Cardiac muscle cell (in vitro differentiated cells and primary cell): ENCODE measurements around the gene PPIL4. TPM values are rescaled to one million over a fixed set of nuclear protein-coding genes. Genes with fewer than 3 reads are reported as not detected.
"Not testable (repeated sequence)": the region's sequence is repeated elsewhere in the genome, so short reads cannot be mapped to it uniquely, and the experiment has no call there.

Experiments used
- DNase-seq, 2 donors: peaks; one replicate each; pipeline versions ENCODE4 v3.0.0 to v3.0.0-alpha.2; 2010 to 2017; ENCODE audit warnings: low read depth in 1 of 2, low spot score in 1 of 2
- H3K27ac ChIP-seq: fragments of 200-600 bp; sonication (generic); 2 replicates; pipeline ENCODE4 v1.5.1; 2016
- H3K27me3 ChIP-seq: fragments of 200-600 bp; sonication (generic); 2 replicates; pipeline ENCODE4 v1.6.0; 2016; ENCODE audit warnings: control low read depth
- H3K36me3 ChIP-seq: fragments of 200-600 bp; sonication (generic); 2 replicates; pipeline ENCODE4 v1.5.1; 2016; ENCODE audit warnings: control low read depth
- H3K4me1 ChIP-seq: fragments of 200-600 bp; sonication (generic); 2 replicates; pipeline ENCODE4 v1.8.1; 2017; ENCODE audit warnings: low read depth, mild to moderate bottlenecking, mixed run types
- H3K4me3 ChIP-seq: fragments of 200-600 bp; sonication (generic); 2 replicates; pipeline ENCODE4 v1.5.1; 2016; ENCODE audit warnings: mild to moderate bottlenecking
- H3K9me3 ChIP-seq: fragments of 200-600 bp; sonication (generic); 2 replicates; pipeline ENCODE4 v1.5.1; 2017; ENCODE audit warnings: low read depth, mild to moderate bottlenecking, control low read depth
- polyA plus RNA-seq: library from polyadenylated mRNA; unstranded; fragments of >200 nt; fragmentation: Nextera tagmentation; extraction: Ambion mirVana; gene quantifications from 2 replicates; pipeline ENCODE4 v1.2.1, GENCODE V29; 2016
- total RNA-seq: library from RNA; depleted of rRNA; stranded (reverse); fragments of >200 nt; gene quantifications from 2 replicates; pipeline ENCODE4 v1.2.3, GENCODE V29; 2016
- TF ChIP-seq, protein P1 (sequence below): IDR thresholded peaks from 2 replicates; pipeline ENCODE4 v1.5.1; 2012; ENCODE audit warnings: low read depth, mild to moderate bottlenecking, low read length

Gene PPIL4
- total and polyA plus RNA-seq, 2 experiments from 2014 or later: 29.5 to 33.1 TPM

DNA sequence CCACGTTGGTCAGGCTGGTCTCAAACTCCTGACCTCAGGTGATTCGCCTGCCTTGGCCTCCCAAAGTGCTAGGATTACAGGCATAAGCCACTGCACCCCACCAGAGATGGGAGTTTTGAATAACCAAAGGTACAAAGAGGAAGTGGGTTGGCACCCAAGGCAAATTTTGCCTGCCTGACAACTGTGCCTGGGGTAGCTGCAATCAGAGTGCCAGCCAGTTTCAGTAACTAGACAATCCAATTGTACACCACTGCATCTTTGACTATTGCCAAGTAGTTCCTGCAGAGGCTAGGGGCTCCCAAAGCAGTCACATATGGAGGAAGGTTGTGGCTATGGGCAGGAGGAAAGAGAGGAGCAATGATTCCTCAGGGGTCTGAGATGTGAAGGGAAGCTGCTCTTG, 77.7 kb downstream of the PPIL4 start:
- DNase-seq: no peak
- Histone ChIP-seq H3K27ac (no peak overlapping the region), H3K27me3 (no peaks in the 10 kb centered on the region), H3K4me3 (no peak overlapping the region), H3K9me3 (no peaks in the 10 kb centered on the region), H3K4me1 (no peaks in the 10 kb centered on the region), H3K36me3 (no peaks in the 10 kb centered on the region)
- TF ChIP-seq, protein P1, sequence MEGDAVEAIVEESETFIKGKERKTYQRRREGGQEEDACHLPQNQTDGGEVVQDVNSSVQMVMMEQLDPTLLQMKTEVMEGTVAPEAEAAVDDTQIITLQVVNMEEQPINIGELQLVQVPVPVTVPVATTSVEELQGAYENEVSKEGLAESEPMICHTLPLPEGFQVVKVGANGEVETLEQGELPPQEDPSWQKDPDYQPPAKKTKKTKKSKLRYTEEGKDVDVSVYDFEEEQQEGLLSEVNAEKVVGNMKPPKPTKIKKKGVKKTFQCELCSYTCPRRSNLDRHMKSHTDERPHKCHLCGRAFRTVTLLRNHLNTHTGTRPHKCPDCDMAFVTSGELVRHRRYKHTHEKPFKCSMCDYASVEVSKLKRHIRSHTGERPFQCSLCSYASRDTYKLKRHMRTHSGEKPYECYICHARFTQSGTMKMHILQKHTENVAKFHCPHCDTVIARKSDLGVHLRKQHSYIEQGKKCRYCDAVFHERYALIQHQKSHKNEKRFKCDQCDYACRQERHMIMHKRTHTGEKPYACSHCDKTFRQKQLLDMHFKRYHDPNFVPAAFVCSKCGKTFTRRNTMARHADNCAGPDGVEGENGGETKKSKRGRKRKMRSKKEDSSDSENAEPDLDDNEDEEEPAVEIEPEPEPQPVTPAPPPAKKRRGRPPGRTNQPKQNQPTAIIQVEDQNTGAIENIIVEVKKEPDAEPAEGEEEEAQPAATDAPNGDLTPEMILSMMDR: no peak

DNA sequence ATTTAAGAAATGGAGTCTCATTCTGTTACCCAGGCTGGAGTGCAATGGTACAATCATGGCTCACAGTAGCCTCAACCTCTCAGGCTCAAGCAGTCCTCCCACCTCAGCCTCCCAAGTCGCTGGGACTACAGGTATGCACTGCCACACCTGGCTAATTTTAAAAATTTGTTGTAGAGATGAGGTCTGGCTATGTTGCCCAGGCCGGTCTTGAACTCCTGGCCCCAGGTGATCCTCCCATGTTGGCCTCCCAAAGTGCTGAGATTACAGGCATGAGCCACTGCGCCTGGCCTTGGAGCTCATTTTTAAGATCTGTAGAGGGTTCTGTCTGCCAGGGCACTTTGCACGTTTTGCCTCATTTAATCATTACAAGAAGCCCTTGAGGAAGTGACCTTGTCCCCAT, 78.6 kb downstream of the PPIL4 start:
- no peaks in the 10 kb centered on the region for H3K4me1 ChIP-seq
- TF ChIP-seq, protein P1: no peak
- H3K27me3 ChIP-seq: no peaks in the 10 kb centered on the region
- H3K27ac ChIP-seq: no peak overlapping the region
- no peak for DNase-seq
- H3K9me3 ChIP-seq: no peaks in the 10 kb centered on the region
- no peaks in the 10 kb centered on the region for H3K36me3 ChIP-seq
- no peak overlapping the region for H3K4me3 ChIP-seq

DNA sequence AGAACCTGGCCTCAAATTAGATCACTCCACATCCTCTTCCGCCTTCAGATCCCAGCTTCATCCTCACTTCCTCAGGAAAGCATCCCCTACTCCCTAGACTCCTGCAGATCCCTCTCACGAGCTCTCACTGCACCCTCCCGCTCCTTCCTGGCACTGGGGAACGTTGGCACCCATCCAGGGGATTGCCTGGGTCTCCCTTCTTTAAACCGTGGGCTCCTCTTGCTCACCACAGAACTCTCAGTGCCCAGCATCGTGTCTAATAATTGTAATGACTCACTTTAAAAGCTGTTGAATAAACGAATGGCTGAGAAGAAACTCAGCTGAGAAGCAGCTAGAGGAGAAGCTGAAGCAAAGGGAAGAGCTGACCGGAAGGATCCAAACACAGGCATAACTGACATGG, 81.4 kb downstream of the PPIL4 start:
- H3K27me3 ChIP-seq: no peaks in the 10 kb centered on the region

DNA sequence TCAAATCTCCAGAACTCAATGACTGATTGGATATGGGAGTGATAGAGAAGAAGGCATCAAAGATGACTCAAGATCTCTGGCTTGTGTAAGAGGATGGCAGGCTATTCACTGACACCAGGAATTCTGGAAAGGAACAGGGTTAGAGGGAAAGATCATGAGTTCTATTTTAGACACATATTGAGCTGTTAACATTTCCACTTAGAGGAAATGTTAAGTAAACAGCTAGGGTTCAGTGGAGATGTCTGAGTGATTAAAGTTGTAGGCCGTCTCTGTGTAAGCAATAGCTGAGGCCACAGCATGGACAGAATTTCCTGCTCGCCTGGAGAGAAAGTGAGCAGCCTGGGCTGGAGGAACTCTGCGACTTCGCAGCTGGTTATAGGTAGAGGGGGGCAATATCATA, 82.1 kb downstream of the PPIL4 start:
- TF ChIP-seq, protein P1: no peak
- Histone ChIP-seq H3K4me3 (no peak overlapping the region), H3K27me3 (no peaks in the 10 kb centered on the region), H3K36me3 (no peaks in the 10 kb centered on the region), H3K27ac (no peak overlapping the region), H3K4me1 (no peaks in the 10 kb centered on the region), H3K9me3 (no peaks in the 10 kb centered on the region)
- DNase-seq: no peak

More for the DNA sequence above, 81.4 kb downstream of the PPIL4 start:
- TF ChIP-seq, protein P1: no peak
- H3K4me1 ChIP-seq: no peaks in the 10 kb centered on the region
- no peak overlapping the region for H3K4me3 ChIP-seq
- no peak for DNase-seq
- no peaks in the 10 kb centered on the region for H3K9me3 ChIP-seq
- H3K36me3 ChIP-seq: no peaks in the 10 kb centered on the region
- no peak overlapping the region for H3K27ac ChIP-seq

DNA sequence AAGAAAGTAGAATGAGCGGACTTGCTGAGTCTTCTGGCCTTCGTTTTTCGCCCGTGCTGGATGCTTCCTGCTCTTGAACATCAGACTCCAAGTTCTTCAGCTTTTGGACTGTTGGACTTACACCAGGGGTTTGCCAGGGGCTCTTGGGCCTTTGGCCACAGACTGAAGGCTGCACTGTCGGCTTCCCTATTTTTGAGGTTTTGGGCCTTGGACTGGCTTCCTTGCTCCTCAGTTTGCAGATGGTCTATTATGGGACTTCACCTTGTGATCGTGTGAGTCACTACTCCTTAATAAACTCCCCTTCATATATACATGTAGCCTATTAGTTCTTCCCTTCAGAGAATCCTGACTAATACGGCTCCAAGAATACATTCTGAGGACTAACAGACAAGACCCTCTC, 83.1 kb downstream of the PPIL4 start:
- H3K4me3 ChIP-seq, H3K36me3 ChIP-seq, H3K27ac ChIP-seq, H3K9me3 ChIP-seq, H3K4me1 ChIP-seq, DNase-seq, H3K27me3 ChIP-seq: not testable (repeated sequence)

DNA sequence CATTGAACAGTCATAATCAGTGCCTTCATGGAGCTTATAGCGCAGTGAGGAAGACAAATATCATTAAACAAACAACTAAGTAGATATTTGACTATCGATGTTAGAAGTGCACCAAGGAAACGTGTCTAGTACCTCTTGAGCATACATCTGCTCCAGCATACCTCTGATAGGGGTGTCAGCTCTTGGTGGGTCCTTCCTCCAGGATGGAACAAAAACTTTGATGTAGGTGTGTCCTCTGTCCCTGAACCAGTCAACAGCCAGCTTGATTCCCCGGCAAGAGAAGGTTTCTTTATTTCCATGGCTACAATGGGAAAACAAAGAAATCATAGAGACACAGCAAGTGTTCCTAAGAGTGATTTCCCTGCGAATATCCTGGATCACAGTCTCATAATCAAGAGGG, 84.2 kb downstream of the PPIL4 start:
- TF ChIP-seq, protein P1: no peak
- Histone ChIP-seq H3K4me1 (no peaks in the 10 kb centered on the region), H3K9me3 (no peaks in the 10 kb centered on the region), H3K27ac (no peak overlapping the region), H3K36me3 (no peaks in the 10 kb centered on the region), H3K27me3 (no peaks in the 10 kb centered on the region), H3K4me3 (no peak overlapping the region)
- no peak for DNase-seq

DNA sequence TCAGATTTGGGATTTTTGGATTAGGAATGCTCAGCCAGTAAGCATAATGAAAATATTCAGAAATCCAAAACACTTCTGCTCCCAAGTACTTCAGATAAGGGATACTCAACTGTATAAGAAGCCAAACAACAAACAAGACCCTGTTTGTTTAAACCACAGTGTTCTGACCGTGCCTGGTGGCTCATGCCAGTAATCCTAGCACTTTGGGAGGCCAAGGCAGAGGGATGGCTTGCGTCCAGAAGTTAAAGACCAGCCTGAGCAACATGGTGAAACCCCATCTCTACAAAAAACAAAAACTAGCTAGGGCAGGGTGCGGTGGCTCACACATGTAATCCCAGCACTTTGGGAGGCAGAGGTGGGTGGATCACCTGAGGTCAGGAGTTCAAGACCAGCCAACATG, 85.6 kb downstream of the PPIL4 start:
- H3K27me3 ChIP-seq, H3K9me3 ChIP-seq, H3K27ac ChIP-seq: not testable (repeated sequence)

More for the DNA sequence above, 85.6 kb downstream of the PPIL4 start:
- not testable (repeated sequence) for H3K4me1 ChIP-seq, H3K4me3 ChIP-seq, H3K36me3 ChIP-seq, DNase-seq
